HL-60 (cell line): ENCODE measurements around the gene SORCS2.

ENCODE experiments used
- DNase-seq, 2 experiments: peaks; one replicate each; pipeline ENCODE4 v3.0.0-alpha.2; 2010 to 2020; ENCODE audit warnings: low read depth in 1 of 2, low spot score in 1 of 2
- H3K27ac ChIP-seq: fragments of 250-450 bp; sonication (Bioruptor Pico); replicated peaks from 2 replicates; pipeline ENCODE4 v1.5.1; 2020; ENCODE audit warnings: mild to moderate bottlenecking, moderate library complexity
- H3K27me3 ChIP-seq: fragments of 250-450 bp; sonication (Bioruptor Pico); 2 replicates; pipeline ENCODE4 v1.5.1; 2021; ENCODE audit warnings: mild to moderate bottlenecking, moderate library complexity; ENCODE audit not compliant: insufficient read depth, poor library complexity, severe bottlenecking
- H3K4me3 ChIP-seq: replicated peaks from 2 replicates; pipeline ENCODE4 v1.5.1; 2011; ENCODE audit warnings: mild to moderate bottlenecking, control low read depth, low read length; ENCODE audit not compliant: insufficient read depth
- GABPA ChIP-seq: IDR thresholded peaks from 2 replicates; pipeline ENCODE4 v1.6.1; 2012; ENCODE audit warnings: low read depth
- POLR2AphosphoS5 ChIP-seq: IDR thresholded peaks from 2 replicates; pipeline ENCODE4 v1.6.1; 2012; ENCODE audit warnings: low read depth
- SPI1 ChIP-seq: IDR thresholded peaks from 2 replicates; pipeline ENCODE4 v1.6.1; 2012; ENCODE audit warnings: low read depth, mild to moderate bottlenecking, borderline replicate concordance
- TF ChIP-seq, protein P1 (sequence below): IDR thresholded peaks from one replicate; pipeline ENCODE4 v1.5.1; 2011; ENCODE audit warnings: low read length, control low read depth, inconsistent platforms; ENCODE audit not compliant: insufficient read depth
- TF ChIP-seq, protein P2 (sequence below): IDR thresholded peaks from 2 replicates; pipeline ENCODE4 v1.6.1; 2012; ENCODE audit warnings: low read depth; ENCODE audit not compliant: insufficient replicate concordance

The SORCS2 gene

DNA sequence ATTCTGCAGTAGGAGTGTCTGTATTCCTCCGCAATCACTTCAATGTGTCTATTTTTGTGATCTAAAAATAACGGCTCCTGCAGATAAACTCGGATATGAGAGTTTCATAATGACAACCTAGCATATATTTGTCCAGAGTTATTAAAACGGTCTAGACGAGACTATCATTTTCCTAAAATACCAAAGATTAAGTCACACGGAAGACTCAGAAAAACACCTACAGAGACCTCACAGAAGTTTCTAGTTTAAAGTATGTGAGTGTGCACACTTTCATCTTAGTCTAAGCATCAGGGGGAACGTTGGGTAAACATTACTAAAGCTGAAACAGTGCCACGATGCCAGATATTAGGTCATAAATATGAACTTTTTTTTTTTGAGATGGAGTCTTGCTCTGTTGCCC lies 590.4 kb downstream of the SORCS2 start:
- H3K27me3 ChIP-seq = peaks cover 3% of the 10 kb centered on the region
- TF ChIP-seq SPI1 = no peak
- TF ChIP-seq GABPA = no peak
- no peak for TF ChIP-seq POLR2AphosphoS5
- TF ChIP-seq, protein P1, sequence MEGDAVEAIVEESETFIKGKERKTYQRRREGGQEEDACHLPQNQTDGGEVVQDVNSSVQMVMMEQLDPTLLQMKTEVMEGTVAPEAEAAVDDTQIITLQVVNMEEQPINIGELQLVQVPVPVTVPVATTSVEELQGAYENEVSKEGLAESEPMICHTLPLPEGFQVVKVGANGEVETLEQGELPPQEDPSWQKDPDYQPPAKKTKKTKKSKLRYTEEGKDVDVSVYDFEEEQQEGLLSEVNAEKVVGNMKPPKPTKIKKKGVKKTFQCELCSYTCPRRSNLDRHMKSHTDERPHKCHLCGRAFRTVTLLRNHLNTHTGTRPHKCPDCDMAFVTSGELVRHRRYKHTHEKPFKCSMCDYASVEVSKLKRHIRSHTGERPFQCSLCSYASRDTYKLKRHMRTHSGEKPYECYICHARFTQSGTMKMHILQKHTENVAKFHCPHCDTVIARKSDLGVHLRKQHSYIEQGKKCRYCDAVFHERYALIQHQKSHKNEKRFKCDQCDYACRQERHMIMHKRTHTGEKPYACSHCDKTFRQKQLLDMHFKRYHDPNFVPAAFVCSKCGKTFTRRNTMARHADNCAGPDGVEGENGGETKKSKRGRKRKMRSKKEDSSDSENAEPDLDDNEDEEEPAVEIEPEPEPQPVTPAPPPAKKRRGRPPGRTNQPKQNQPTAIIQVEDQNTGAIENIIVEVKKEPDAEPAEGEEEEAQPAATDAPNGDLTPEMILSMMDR = no peak
- TF ChIP-seq, protein P2, sequence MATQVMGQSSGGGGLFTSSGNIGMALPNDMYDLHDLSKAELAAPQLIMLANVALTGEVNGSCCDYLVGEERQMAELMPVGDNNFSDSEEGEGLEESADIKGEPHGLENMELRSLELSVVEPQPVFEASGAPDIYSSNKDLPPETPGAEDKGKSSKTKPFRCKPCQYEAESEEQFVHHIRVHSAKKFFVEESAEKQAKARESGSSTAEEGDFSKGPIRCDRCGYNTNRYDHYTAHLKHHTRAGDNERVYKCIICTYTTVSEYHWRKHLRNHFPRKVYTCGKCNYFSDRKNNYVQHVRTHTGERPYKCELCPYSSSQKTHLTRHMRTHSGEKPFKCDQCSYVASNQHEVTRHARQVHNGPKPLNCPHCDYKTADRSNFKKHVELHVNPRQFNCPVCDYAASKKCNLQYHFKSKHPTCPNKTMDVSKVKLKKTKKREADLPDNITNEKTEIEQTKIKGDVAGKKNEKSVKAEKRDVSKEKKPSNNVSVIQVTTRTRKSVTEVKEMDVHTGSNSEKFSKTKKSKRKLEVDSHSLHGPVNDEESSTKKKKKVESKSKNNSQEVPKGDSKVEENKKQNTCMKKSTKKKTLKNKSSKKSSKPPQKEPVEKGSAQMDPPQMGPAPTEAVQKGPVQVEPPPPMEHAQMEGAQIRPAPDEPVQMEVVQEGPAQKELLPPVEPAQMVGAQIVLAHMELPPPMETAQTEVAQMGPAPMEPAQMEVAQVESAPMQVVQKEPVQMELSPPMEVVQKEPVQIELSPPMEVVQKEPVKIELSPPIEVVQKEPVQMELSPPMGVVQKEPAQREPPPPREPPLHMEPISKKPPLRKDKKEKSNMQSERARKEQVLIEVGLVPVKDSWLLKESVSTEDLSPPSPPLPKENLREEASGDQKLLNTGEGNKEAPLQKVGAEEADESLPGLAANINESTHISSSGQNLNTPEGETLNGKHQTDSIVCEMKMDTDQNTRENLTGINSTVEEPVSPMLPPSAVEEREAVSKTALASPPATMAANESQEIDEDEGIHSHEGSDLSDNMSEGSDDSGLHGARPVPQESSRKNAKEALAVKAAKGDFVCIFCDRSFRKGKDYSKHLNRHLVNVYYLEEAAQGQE = no peak
- DNase-seq = no peak
- H3K27ac ChIP-seq = no peak overlapping the region
- no peak overlapping the region for H3K4me3 ChIP-seq

GRCh38 chr4:7783541-7783940 lies 591.2 kb downstream of the SORCS2 start:
- Histone ChIP-seq H3K4me3 (no peak overlapping the region), H3K27ac (no peak overlapping the region), H3K27me3 (peaks cover 3% of the 10 kb centered on the region)
- no peak for TF ChIP-seq SPI1
- TF ChIP-seq POLR2AphosphoS5 = no peak
- TF ChIP-seq GABPA = no peak
- TF ChIP-seq, protein P1 = no peak
- TF ChIP-seq, protein P2 = no peak
- no peak for DNase-seq

- H3K27ac ChIP-seq = no peak overlapping the region
- H3K4me3 ChIP-seq = no peak overlapping the region
- TF ChIP-seq, protein P2 = no peak
- TF ChIP-seq, protein P1 = no peak
- TF ChIP-seq GABPA (no peak), SPI1 (no peak), POLR2AphosphoS5 (no peak)
- no peak for DNase-seq
- peaks cover 3% of the 10 kb centered on the region for H3K27me3 ChIP-seq
Measured at GRCh38 chr4:7784131-7784870, 592.0 kb downstream of the SORCS2 start.
